GM18873 (cell line): ENCODE results near the gene UNC119.

ENCODE experiments used
- ATAC-seq: cut with Tn5 transposase; IDR thresholded peaks from one replicate; pipeline ENCODE4 v1.9.1; 2021; ENCODE audit warnings: mild to moderate bottlenecking, moderate library complexity, moderate number of reproducible peaks; ENCODE audit not compliant: unreplicated experiment, low FRiP score

The UNC119 gene

GRCh38 chr17:28573521-28573920, 21.1 kb upstream of the UNC119 start:
- no peak for ATAC-seq

DNA sequence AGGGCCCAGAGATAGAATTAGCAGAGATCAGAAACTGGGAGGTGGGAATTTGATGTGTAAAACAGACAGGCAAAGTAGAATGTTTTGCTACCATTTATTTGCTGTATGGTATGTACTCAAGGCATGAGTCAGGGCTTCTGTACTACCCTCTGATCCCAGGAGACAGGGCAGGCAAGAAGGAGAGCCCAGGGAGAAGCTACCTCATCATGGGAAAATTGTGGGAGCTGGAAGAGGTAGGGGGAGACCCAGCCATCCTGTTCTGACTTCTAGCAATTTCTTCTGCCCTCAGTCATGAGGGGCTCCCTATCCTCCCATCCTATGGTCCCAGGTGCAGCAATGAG, 20.6 kb upstream of the UNC119 start:
- ATAC-seq = no peak

DNA sequence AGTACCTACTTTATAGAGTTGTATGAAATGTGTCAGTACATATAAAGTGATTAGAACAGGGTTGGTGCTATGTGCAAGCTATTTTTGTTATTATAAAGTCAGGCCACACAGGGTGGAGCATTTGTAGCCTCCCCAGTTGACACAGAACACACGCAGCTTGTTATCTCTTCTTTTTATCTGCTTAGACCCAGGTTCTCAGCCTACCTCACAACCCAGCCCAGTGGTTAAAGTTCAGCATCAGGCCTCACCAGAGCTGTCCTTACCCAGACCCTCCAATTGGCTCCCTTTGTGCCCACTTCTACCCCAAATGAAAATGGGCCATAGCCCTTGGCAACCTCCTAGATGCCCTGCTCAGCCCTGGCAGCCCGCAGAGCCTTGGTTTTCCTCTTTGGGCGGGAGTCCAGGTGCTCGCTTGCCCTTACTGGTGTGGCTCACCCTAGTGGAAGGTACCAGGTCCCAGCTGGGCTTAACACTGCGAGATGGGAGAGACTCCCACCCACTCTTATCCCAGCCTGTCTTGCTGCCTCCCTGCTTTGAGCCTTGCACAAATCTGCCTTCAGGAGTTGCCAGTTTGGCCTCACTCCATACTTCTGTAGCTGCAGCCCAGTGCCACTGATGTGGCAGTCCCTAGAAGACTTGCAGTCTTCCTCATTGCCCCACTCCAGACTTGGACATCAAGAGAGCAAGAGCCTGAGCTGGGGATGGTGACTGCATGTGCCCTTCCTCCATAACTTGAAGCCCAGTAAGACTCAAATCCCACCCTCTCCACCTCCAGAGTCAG, 20.0 kb upstream of the UNC119 start:
- no peak for ATAC-seq

DNA sequence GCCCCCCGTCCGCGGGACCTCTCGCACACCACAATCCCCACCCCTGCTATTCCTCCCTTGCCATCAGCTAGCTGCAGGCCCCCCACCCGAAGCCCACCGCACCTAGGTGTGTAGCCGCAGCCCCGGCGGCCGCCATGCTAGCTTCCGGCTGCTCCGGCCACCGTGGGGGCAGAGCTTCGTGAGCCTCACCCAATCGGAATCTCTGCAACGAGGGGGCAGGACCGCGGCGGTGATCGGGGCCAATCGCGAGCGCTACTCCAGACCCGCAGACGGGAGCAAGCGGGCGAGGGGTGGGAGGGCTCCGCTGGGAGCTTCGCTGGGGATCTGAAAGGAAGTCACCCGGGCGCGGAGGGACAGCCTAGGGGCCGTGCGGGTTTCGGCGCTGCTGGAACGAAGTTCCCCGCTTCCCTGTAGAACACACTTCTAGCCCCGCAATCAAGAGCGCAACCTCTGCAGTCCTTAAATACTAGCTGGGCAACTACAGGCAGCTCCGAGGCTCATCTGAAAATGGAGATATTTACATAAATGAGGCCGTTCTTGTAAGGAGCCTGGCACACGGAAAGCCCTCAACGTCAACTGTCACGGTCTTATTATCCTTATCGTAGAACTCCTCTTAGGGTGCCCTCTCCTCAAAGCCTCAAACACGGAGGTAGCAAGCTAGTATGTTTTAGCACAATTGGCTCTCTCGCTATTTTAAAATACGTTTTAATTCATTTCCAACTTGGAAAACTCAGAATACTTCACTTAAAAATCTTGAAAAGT, 19.1 kb upstream of the UNC119 start, which contains the start of gene PIGS:
TSS of gene PIGS (minus strand) at position 164 of the 762 bp plus-strand sequence. CDS start at position 136, 28 bp downstream.
- ATAC-seq = peak; percentile 72

- peak; percentile 25 for ATAC-seq
Observed at GRCh38 chr17:28570716-28571360, 18.4 kb upstream of the UNC119 start.

DNA sequence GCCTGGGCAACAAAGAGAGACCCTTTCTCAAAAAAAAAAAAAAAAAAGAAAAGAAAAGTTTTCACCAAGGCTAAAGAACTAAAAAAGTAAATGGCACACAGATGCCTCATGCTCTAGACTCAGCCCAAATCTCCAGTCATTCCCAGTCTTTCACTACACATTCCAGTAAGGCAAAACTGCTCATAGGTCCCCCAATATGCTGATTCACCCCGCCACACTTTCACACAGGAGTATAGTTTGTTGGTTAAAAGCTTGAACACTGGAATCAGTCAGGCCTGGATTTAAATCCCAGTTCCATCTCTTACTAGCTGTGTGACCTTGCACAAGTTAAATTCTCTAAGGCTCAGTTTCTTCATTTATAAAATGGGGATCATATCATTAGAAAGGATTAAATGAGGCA, 17.0 kb upstream of the UNC119 start:
- ATAC-seq = no peak

GRCh38 chr17:28567604-28568003, 15.2 kb upstream of the UNC119 start:
- no peak for ATAC-seq

DNA sequence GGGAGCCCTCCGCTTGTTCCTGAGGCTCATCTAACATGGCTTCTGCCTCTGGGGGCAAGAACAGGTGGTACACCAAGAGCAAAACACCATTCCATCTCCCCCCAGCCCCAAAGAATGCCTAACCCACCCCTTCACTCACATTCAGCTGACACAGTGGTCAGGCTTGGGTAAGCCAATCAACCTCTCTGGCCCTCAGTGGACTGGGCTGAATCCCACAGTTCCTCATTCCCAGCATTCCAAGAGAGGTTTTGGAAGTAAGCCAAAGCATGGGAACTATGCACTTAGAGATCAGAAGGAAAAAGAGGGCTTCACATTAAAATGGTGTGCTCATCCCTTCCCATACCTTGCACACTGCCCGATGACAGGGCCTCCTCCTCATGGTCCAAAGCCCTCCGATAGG, 11.1 kb upstream of the UNC119 start:
- ATAC-seq = no peak

- ATAC-seq = no peak
Observed at GRCh38 chr17:28555022-28555421, 2.6 kb upstream of the UNC119 start.

DNA sequence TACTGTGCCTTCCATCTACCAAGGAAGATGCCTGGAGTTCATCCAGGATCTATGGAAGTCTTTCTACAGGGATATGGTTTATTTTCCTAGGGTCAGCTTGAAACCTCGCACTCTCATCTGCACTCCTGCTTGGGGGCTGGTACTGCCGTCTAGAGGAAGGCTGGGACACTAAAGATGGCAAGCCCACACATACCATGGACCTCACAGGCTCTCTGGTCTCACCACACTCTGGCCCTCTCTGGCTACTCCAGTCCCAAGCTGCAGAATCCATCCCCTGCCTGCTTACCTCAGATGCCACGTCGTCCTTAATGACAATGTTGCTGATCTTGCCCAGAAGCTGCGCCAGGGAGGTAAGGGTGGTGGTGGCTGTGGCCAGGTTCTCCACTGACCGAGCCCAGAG, 2.1 kb upstream of the UNC119 start:
- no peak for ATAC-seq

DNA sequence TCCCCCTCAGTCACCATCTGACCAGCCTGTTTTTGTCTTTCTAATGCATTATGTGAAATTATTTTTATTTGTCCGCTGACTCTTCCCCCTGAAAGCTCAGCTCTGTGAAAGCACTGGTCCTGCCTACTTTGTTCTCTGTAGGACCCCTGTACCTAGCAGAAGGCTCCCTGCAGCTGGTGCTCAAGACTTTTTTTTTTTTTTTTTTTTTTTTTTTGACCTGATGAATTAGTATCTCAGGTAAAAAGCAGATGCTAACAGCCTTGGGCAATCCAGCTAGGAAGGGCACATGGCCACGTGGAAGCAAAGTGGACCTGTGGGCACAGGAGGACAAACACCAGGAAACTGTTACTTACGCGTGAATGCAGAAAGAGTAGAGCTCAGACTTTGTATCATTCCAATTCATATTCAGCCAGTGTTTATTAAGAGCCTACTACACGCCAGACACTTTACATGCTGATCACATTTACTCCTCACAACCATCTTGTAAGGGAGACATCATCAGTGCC, 629 bp upstream of the UNC119 start:
- no peak for ATAC-seq

GRCh38 chr17:28551421-28552175, 826 bp downstream of the UNC119 start:
- ATAC-seq = no peak

GRCh38 chr17:28550858-28551257, 1.6 kb downstream of the UNC119 start:
- no peak for ATAC-seq

DNA sequence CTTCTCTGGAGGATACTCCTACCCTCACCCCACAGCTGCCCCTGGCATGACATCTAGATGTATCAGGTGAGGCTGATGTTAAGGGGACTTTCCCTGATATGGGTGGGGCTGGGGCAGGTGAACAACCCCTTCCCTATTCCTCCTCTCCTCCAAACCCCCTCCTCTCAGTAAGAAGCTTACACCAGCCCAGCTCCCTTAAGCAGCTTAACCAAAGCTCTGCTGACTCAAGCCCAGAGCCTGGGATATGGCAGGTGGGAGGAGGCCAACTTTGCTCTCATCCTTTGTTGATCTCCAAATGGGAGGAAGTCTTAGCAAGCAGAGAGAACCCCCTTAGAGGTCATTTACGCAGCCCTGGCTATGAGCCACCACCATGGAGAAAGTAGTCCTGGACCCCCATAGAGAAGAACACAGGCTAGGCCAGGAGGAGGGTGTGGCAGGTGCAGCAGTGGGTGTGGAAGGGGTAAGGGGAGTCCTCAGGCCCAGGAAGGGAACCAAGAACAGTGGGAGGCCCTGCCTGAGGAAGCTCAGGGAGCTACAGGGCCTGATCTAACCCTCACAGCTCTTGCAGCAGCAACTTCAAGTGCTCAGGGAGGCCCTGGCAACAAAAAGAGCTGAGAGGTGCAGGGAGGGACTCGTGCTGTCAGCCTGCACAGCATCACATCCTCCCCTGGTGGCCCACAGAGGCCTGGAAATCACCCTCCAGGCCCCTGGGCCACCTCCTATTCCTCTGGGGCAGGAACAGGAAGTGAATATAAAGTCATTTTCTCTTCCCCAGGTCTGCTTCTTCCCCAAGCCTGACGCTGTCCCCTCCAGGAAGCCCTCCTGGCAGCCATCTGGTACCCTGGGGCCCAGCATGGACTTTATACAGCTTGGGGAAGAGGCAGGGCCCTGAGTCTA, 2.9 kb downstream of the UNC119 start:
- no peak for ATAC-seq

- no peak for ATAC-seq
Observed at GRCh38 chr17:28548417-28549130, 3.9 kb downstream of the UNC119 start.

GRCh38 chr17:28547623-28548416, 4.6 kb downstream of the UNC119 start:
- no peak for ATAC-seq

DNA sequence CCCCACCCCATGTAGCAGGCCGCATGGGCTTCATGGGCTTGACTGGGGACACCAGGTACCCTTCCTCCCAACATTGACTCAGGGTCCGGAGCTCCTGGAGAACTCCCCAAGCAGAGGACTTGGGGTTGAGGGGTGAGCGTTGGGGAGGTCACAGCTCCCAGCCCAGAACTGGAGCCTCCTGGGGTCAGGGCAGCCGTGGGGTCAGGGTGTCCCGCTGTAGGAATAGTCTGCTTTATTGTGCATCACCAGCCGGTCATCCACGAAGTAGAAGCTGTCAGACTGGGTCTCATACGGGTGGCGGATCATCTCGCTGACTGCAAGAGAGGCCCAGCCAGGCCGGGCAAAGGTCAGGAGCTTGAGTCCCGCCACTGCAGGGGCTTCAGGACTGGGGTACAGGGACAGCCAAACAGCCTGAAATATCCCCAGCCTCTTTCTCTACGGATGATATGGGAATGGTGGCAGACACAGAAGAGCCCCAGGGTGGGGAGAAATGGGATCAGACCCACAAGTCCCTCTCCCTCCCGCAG, 5.3 kb downstream of the UNC119 start:
- no peak for ATAC-seq
